NCI-H128 (cell line): ENCODE measurements around the gene BBC3.

ENCODE experiments used
- DNase-seq: peaks from one replicate; lab custom pipeline; 2025; ENCODE audit not compliant: unreplicated experiment; lab: John Stamatoyannopoulos, UW

Gene BBC3

DNA sequence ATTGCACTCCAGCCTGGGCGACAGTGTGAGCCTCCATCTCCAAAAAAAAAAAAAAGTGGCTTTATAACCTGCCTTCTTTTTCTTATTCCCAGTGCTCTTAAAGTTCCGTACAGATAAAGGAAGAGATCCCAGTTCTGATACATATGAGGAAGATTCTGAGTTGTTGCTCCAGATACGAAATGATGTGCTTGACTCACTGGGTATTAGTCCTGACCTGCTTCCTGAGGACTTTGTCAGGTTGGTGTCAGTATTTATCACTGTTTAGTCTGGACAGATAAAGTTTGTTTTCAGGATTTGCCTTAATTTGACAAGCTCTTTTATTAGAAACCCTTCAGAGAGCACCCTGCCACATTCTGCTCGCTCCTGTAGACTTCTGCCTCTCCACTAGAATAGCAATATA lies 33.9 kb downstream of the BBC3 start:
- DNase-seq = no peak

DNA sequence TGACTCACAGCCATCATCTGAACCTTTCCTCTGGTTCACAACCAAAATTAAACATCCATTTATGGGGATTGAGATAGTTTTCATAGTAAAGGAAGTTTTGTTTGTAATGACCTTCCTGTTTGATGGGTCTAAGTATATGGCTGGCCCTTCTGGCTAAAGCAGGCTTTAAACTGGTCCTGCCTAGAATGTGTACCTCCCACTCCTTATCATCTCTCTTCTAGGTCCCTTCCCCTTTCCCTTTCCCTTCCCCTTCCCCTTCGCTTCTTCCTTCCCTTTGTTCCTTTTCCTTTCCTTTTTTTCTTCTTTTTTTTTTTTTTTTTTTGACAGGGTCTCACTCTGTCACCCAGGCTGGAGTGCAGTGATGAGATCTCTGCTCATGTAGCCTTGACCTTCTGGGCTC lies 35.6 kb downstream of the BBC3 start:
- no peak for DNase-seq

DNA sequence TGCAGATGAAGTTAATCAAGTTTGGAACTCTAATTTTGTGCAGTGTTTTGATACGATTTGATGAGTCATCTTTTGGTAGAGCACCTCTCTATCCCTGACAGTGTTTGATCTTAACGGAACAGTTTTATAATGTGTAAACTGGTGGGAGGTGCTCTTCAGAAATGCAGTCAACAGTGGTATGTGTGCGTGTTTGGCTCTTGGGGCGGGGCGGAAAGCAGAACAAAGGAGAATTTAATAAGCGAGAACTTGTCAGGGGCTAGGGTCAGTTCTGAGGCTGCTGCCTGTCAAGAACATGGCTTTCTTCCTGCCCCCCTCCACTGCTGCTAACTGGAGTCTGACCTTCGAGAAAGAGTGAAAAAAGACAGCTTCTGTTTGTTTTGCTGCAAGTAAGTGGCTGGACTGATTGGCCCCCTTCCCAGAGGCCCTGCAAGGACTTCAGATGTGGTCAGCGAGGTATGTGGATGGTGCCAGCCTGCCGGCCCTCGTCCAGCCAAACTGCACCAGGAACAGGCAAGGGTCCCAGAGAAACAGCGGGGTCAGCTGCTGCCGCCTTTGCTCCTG lies 40.8 kb downstream of the BBC3 start:
- DNase-seq = no peak

DNA sequence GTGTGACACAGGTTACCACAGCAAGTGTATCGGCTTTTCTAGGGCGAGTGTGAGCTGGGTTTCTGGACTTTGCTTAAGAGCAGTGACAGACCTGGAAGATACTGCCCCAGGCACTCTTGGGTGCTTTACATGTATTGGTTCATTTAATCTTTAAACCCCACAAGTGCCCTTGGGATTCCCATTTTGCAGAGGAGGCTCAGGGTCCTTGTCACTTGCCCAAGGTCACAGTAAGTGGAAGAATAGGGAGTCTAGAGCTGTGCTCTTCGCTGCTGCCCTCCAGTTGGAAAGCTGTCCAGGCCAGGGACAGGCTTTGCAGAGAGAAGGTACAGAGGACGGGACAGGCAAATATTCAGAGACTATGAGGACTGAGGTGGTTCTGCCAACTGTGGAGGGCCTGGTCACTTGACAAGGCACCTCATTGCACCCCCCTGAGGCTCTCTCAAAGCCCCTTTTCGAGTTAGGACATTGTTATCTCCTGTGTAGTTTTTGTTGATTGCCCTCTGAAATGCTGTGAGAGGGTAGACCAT lies 42.4 kb downstream of the BBC3 start:
- DNase-seq = no peak

DNA sequence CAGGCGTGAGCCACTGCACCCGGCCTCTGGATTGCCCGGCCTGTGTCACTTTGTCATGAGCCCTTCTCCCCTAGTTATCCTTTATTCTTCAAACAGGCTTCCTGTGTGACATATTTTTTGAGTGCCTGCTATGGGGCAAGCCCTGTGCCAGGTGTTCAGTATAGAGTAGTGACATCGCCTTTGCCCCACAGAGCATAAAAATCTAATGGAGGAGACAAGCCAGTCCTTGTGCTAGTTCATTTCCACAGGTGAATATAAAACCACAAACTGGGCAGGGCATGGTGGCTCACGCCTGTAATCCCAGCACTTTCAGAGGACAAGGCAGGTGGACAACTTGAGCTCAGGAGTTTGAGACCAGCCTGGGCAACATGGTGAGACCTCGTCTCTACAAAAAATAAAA lies 43.2 kb downstream of the BBC3 start:
- DNase-seq = no peak

DNA sequence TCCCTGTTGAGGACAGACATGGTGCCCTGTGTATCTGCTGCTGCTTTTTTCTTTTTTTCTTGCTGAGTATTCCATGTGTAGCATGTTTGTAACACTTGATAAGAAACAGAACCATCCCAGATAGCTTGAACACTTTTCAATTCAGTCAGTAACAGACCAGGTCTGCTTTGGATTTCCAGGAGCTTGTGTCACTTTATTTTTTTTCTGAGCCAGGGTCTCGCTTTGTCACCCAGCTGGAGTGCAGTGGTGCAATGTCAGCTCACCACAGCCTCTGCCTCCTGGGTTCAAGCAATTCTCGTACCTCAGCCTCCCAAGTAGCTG lies 43.7 kb downstream of the BBC3 start:
- DNase-seq = no peak

DNA sequence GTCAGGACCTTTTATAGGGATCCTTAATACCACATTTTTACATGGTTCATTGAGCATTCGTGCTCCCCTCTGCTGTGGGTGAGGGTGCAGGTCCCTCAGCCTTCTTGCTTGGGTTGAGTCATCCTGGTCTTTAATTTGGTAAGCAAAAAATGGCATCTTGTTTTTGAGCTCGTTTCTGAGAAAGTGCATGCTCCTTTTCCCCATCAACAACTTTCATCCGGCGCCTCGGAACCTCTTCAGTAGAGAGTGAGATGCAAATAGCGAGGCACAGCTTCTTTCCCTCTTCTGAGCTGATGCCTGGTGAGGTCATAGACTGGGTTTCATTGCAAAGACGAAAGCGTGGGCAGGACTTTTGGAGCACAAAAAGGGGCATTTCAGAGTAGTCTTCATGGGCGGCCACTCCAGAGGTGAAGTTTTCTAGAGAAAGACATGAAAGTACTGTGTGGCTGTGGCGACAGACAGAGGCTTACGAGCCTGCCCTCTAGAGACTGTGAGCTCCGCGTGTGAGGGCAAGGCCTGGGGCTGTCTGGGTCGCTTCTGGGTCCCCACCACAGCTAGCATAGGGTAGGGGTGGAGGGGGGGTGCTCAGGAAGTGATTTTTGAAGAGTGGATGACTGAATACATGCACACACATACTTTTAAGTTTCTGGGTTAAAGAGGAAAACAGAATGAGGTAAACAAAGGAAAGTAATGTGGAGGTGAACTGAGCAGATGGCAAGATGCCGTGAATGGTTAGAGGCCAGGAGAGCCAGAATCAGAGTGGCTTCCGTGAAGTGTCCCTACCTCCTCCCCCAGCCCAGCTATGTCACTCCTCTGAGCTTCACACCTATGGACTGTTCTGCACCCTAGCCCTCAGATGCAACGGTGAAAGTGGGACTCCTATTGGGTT lies 44.3 kb downstream of the BBC3 start:
- DNase-seq = no peak

DNA sequence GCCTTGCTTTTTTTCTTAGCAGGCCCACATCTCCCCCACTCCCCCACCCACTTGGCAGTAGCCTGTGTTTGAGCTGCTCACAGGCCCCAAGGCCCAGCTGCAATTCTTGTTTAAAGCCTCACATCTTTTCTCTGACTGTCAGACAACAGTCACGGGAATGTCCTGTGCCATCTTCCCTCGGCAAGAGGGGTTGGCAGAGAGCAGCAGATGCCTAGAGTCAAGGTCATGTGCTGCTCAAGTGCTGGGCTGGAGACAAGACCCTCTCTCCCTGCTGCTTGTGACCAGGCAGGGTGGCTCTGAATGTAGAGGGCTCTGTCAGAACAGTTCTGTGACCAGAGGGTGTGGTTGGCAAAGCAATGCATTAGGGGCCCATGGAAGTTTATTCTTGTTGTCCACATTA lies 47.4 kb downstream of the BBC3 start:
- DNase-seq = no peak

DNA sequence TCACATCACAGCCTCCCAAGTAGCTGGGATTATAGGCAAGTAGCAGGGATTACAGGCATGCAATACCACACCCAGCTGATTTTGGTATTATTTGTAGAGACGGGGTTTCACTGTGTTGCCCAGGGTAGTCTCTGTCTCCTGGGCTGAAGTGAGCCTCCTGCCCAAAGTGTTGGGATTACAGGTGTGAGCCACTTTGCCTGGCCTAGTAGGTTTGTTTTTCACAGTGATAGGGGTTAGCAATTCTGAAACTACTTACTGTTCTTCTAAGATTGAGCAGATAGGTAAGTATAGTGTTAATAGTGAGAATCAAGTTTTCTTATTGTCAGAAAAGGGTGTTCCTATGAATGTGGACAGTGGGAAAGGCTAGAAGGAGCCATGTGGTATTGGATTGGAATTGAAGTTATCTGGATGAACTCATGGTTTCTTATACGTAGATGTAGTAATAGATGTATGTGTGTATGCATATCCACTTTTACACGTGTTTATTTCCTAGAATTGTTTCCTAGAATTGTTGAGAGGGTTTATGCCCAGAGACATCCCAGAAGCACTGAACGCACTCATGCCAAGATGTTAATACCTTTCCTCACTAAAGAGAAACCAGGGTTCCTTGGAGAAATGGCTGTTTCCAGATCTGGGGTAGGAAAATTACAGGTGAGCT lies 51.2 kb downstream of the BBC3 start:
- no peak for DNase-seq

DNA sequence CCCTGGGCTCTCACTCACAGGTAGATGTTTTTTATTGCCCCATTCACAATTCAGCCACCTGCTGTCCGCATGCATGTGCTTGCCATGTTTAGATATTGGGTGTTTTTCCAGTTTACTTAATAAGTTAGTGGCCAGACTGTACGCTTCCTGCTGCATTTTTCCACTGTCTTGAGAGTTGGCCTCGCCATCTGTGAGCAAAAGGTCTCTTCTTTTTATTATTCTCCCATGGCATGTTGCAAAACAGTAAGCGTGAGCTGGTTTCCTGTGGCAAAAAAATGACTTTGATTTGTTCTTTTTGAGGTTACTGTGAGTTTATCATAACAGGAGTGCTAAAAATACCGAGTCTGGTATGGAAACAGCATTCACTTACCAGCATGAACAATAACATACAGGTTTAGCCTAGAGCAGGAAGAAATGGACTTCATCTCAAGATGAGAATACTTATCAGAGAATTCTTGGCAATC lies 54.3 kb downstream of the BBC3 start:
- no peak for DNase-seq

DNA sequence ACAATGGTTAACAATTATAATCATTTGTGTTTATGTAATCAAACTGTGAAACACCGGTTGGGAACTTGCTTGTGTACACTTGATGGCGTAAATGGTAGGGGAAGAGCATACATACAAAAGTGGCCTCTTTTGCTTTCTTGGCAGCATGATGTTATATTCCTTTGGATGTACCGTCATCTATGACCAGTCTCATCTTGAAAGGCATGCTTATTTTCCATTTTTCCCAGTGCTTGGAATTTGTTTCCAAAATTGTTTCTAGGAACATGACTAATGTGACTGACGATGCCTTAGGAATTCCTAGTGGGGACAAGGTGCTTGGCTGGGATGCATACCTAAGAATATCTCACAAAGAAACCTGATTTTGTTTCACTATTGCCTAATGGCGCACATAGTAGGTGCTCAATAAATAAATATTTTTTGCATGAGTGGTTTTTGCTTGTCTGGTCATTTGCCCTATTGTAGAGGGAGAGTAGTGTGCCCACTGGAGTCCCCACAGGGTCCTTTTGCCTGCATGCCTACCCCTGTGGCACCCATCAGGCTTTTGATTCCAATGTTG lies 54.9 kb downstream of the BBC3 start:
- no peak for DNase-seq

DNA sequence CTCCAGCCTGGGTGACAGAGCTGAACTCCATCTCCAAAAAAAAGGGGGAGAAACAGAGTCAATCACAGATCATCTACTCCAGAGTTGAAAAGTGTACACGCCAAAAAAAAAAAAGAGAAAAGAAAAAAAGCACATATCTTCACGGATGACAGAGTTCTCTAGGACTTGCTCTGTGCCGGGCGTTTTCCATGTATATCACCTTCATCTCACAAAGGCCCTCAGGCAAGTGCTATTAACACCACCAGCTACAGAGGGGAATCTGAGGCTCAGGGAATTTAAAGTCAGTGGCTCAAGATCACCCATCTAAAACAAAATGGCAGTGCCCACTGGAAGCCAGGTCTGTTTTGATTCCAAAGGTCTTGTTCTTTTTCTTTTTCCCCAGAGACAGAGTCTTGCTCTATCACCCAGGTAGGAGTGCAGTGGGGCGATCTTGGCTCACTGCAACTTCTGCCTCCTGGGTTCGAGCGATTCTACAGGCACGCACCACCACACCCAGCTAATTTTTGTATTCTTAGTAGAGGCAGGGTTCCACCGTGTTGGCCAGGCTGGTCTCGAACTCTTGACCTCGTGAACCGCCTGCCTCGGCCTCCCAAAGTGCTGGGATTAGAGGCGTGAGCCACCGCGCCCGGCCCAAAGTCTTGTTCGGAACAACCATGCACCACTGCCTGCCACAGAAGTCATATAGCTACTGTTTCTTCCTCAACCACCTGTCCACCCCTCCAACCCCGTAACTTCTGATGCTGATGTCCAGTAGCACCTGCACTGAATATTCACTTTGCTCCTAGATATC lies 58.1 kb downstream of the BBC3 start:
- no peak for DNase-seq
